NCI-H345 treated with DMSO at 0.1 percent for 48 hours (cell line): ENCODE measurements around the gene SFXN1.
A peak's percentile ranks its signal among the peaks of the same experiment; 100 is the strongest.
"Not testable (repeated sequence)": the region's sequence is repeated elsewhere in the genome, so short reads cannot be mapped to it uniquely, and the experiment has no call there.

Experiments
- DNase-seq: peaks from one replicate; lab custom pipeline; 2025; ENCODE audit not compliant: unreplicated experiment; lab: John Stamatoyannopoulos, UW

The SFXN1 gene

GRCh38 chr5:175478384-175479124 is at the start of gene SFXN1:
SFXN1 (plus strand) TSS chr5:175478560; CDS start chr5:175492104, 13,544 bp downstream.
- peak; percentile 62 for DNase-seq

GRCh38 chr5:175434800-175435199 is 43.6 kb upstream of the SFXN1 start:
- DNase-seq = no peak

GRCh38 chr5:175436359-175436758 is 42.0 kb upstream of the SFXN1 start:
- no peak for DNase-seq

- no peak for DNase-seq
These were observed 40.0 kb upstream of the SFXN1 start for GRCh38 chr5:175438234-175438857.

- no peak for DNase-seq
These were observed 34.8 kb upstream of the SFXN1 start for GRCh38 chr5:175443514-175444059.

- no peak for DNase-seq
These were observed 34.1 kb upstream of the SFXN1 start, which contains the start of gene DRD1 for GRCh38 chr5:175444060-175444904. DRD1 (minus strand) TSS chr5:175444182; CDS start chr5:175443099, 1,083 bp downstream.

- no peak for DNase-seq
These were observed 33.4 kb upstream of the SFXN1 start for GRCh38 chr5:175444905-175445456.

GRCh38 chr5:175446378-175446777 is 32.0 kb upstream of the SFXN1 start:
- not testable (repeated sequence) for DNase-seq

- no peak for DNase-seq
These were observed 30.8 kb upstream of the SFXN1 start for GRCh38 chr5:175447571-175447970.

- no peak for DNase-seq
These were observed 30.1 kb upstream of the SFXN1 start for GRCh38 chr5:175448276-175448675.

GRCh38 chr5:175452166-175452565 is 26.2 kb upstream of the SFXN1 start:
- DNase-seq = peak; percentile 92

- not testable (repeated sequence) for DNase-seq
These were observed 24.0 kb upstream of the SFXN1 start for GRCh38 chr5:175454338-175454737.

GRCh38 chr5:175456105-175456742 is 22.1 kb upstream of the SFXN1 start:
- no peak for DNase-seq

- no peak for DNase-seq
These were observed 20.9 kb upstream of the SFXN1 start for GRCh38 chr5:175457466-175457865.

GRCh38 chr5:175460126-175460525 is 18.2 kb upstream of the SFXN1 start:
- peak; percentile 22 for DNase-seq

GRCh38 chr5:175460552-175460951 is 17.8 kb upstream of the SFXN1 start:
- no peak for DNase-seq

- DNase-seq = no peak
These were observed 17.0 kb upstream of the SFXN1 start for GRCh38 chr5:175461370-175461769.

- no peak for DNase-seq
These were observed 14.7 kb upstream of the SFXN1 start for GRCh38 chr5:175463641-175464040.

- DNase-seq = peak; percentile 80
These were observed 14.1 kb upstream of the SFXN1 start for GRCh38 chr5:175464074-175464941.

GRCh38 chr5:175464942-175465233 is 13.5 kb upstream of the SFXN1 start:
- DNase-seq = no peak
